Loucy (cell line): ENCODE measurements around the gene SPATC1L.

Experiments
- CTCF ChIP-seq: fragments of 200-600 bp; sonication (generic); conservative IDR thresholded peaks from 2 replicates; pipeline ENCODE4 v1.5.1; 2014; ENCODE audit warnings: mild to moderate bottlenecking, antibody characterized with exemption, low read length
- EZH2phosphoT487 ChIP-seq: fragments of 200-600 bp; IDR thresholded peaks from 2 replicates; pipeline ENCODE4 v1.6.1; 2018; ENCODE audit warnings: antibody characterized with exemption, mild to moderate bottlenecking, moderate library complexity, borderline replicate concordance

GRCh38 chr21:46115441-46116188 is 68.6 kb downstream of the SPATC1L start:
- no peak for TF ChIP-seq CTCF
- no peak for TF ChIP-seq EZH2phosphoT487
